ENCODE measurements around the gene IRF7. TPM values are rescaled to one million over a fixed set of nuclear protein-coding genes. Genes with fewer than 3 reads are reported as not detected.

IRF7 gene
- total and polyA plus RNA-seq, 2 donors (not counting 3 experiments of a cell fraction or from before 2014, with no cell fraction given), result 12.6 to 14.7 TPM

- H3K27me3 ChIP-seq (ENCODE audit: control insufficient read depth in 2 of 2, insufficient read depth in 2 of 2, low read length in 2 of 2), result peaks cover 27 to 45% of the 10 kb centered on the region in 2 experiments
- no peak for DNase-seq (ENCODE audit: low read depth, low spot score)
- no peak overlapping the region for H3K4me3 ChIP-seq (replicated peaks in 1 of 3; ENCODE audit: insufficient read depth in 1 of 3, low read depth in 1 of 3, low read length in 3 of 3)
- H2AFZ ChIP-seq (ENCODE audit: low read depth, low read length), result no peak overlapping the region
- H3K36me3 ChIP-seq (ENCODE audit: control insufficient read depth in 2 of 2, extremely low read depth in 1 of 2, insufficient read depth in 2 of 2, low read length in 2 of 2), result no peaks in the 10 kb centered on the region
- POLR2A ChIA-PET, result no interaction called here
- intact Hi-C loops (cut with micrococcal nuclease), result no loop called here
- H3K27ac ChIP-seq (ENCODE audit: insufficient read depth, low read depth, low read length), result no peak overlapping the region
- TF ChIP-seq MYC (IDR thresholded peaks at IDR 0.05; ENCODE audit: low read depth, low read length), result no peak
- peak; percentile 90 for TF ChIP-seq EZH2 (IDR thresholded peaks at IDR 0.05; ENCODE audit: borderline replicate concordance, low read depth, low read length, severe bottlenecking)
- no peak for TF ChIP-seq CTCF (IDR thresholded peaks at IDR 0.05; ENCODE audit: extremely low read depth in 1 of 2, insufficient read depth in 1 of 2, low read depth in 1 of 2, low read length in 2 of 2)
- no peaks in the 10 kb centered on the region for H3K9me1 ChIP-seq (replicated peaks; ENCODE audit: control insufficient read depth, extremely low read depth, insufficient read depth, low read length)
- FAIRE-seq, result no peak
- dilution Hi-C loops (cut with MboI; ENCODE audit: extremely low pct_ligation_motif_present, low sequenced_read_pairs), result no loop called here
- H3K4me1 ChIP-seq (ENCODE audit: control insufficient read depth, extremely low read depth, insufficient read depth, low read length), result peaks cover 4% of the 10 kb centered on the region
- H3K9me3 ChIP-seq (replicated peaks; ENCODE audit: control insufficient read depth, insufficient read depth, low read length), result no peaks in the 10 kb centered on the region
- no peaks in the 10 kb centered on the region for H4K20me1 ChIP-seq (replicated peaks; ENCODE audit: control insufficient read depth, extremely low read depth, insufficient read depth, low read length)
- BruUV-seq (replicated peaks), result no TSS peak
- H3K9ac ChIP-seq (replicated peaks; ENCODE audit: extremely low read depth, insufficient read depth, low read length), result no peak overlapping the region
- CTCF ChIA-PET, result no interaction called here
- H3K79me2 ChIP-seq (ENCODE audit: control insufficient read depth, insufficient read depth, low read length), result no peaks in the 10 kb centered on the region
- H3K4me2 ChIP-seq (ENCODE audit: insufficient read depth, low read length), result no peak overlapping the region
Observed at GRCh38 chr11:637593-638521, 22.1 kb upstream of the IRF7 start.

GRCh38 chr11:637333-637592 lies 21.5 kb upstream of the IRF7 start:
- ChIA-PET CTCF (no interaction called here), POLR2A (no interaction called here)
- Histone ChIP-seq H3K4me3 (replicated peaks in 1 of 3; ENCODE audit: insufficient read depth in 1 of 3, low read depth in 1 of 3, low read length in 3 of 3) (no peak overlapping the region), H3K4me1 (ENCODE audit: control insufficient read depth, extremely low read depth, insufficient read depth, low read length) (peaks cover 4% of the 10 kb centered on the region), H3K36me3 (ENCODE audit: control insufficient read depth in 2 of 2, extremely low read depth in 1 of 2, insufficient read depth in 2 of 2, low read length in 2 of 2) (no peaks in the 10 kb centered on the region), H3K9me3 (replicated peaks; ENCODE audit: control insufficient read depth, insufficient read depth, low read length) (no peaks in the 10 kb centered on the region), H3K27me3 (ENCODE audit: control insufficient read depth in 2 of 2, insufficient read depth in 2 of 2, low read length in 2 of 2) (peaks cover 27 to 45% of the 10 kb centered on the region in 2 experiments), H3K27ac (ENCODE audit: insufficient read depth, low read depth, low read length) (no peak overlapping the region), H3K79me2 (ENCODE audit: control insufficient read depth, insufficient read depth, low read length) (no peaks in the 10 kb centered on the region), H4K20me1 (replicated peaks; ENCODE audit: control insufficient read depth, extremely low read depth, insufficient read depth, low read length) (no peaks in the 10 kb centered on the region), H2AFZ (ENCODE audit: low read depth, low read length) (no peak overlapping the region), H3K9me1 (replicated peaks; ENCODE audit: control insufficient read depth, extremely low read depth, insufficient read depth, low read length) (no peaks in the 10 kb centered on the region), H3K9ac (replicated peaks; ENCODE audit: extremely low read depth, insufficient read depth, low read length) (no peak overlapping the region), H3K4me2 (ENCODE audit: insufficient read depth, low read length) (no peak overlapping the region)
- intact Hi-C loops (cut with micrococcal nuclease) (no loop called here), dilution Hi-C loops (cut with MboI; ENCODE audit: extremely low pct_ligation_motif_present, low sequenced_read_pairs) (no loop called here)
- BruUV-seq (replicated peaks), result no TSS peak
- no peak for TF ChIP-seq POLR2A (IDR thresholded peaks at IDR 0.05; ENCODE audit: low read depth, low read length)
- TF ChIP-seq GATA2 (IDR thresholded peaks at IDR 0.05; ENCODE audit: insufficient read depth, insufficient read length, low read depth, low read length), result no peak
- no peak for TF ChIP-seq FOS (IDR thresholded peaks at IDR 0.05; ENCODE audit: borderline replicate concordance, insufficient read depth, low read length)
- TF ChIP-seq JUN (IDR thresholded peaks at IDR 0.05; ENCODE audit: borderline replicate concordance, insufficient read depth, insufficient read length, low read depth), result no peak
- TF ChIP-seq MAX (IDR thresholded peaks at IDR 0.05; ENCODE audit: insufficient read depth, insufficient read length), result no peak
- TF ChIP-seq MYC (IDR thresholded peaks at IDR 0.05; ENCODE audit: low read depth, low read length), result no peak
- TF ChIP-seq CTCF (IDR thresholded peaks at IDR 0.05; ENCODE audit: extremely low read depth in 1 of 2, insufficient read depth in 1 of 2, low read depth in 1 of 2, low read length in 2 of 2), result no peak
- FAIRE-seq, result no peak
- no peak for DNase-seq (ENCODE audit: low read depth, low spot score)
